ENCODE results near the gene GRID2IP. TPM values are rescaled to one million over a fixed set of nuclear protein-coding genes. Genes with fewer than 3 reads are reported as not detected.
A peak's percentile ranks its signal among the peaks of the same experiment; 100 is the strongest.

GRID2IP gene
- polyA plus RNA-seq, 3 donors, result 0.40 to 0.61 (median 0.57) TPM

DNA sequence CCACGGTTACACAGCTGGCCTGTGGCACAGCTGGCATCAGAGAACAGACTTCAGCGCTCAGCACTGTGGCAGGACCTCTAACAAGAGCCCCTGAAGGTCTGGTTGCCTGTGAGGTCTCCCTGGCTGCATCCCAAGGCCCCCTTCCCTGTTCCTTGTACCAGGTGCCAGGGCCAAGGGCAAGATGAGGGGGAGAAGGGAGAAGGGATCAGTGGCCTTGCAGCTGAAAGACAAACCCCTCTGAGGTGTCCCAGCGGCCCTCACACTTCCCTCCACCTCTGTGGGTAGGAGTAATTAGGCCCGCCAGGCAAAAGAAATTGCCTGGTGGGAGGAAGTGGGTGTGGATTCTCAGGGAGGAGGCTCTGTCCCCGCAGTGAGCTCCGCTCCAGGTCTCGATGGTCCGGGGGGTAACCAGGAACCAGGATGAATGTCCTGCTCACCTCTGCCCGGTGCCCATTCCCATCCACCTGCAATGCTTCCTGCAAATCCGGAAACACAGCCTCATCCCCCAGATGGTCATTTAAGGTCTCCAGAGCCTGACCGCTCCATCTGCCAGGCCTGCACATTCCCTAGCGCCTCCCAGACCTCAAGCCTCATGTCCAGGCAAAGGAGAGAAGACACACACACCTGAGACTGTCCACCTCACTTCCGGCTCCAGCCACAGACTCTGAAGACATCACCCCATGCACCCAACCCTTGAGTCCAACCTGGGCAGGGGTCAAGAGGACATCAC is 22.7 kb downstream of the GRID2IP start:
- DNase-seq (ENCODE audit: low read depth in 3 of 3, low spot score in 2 of 3), result no peak

DNA sequence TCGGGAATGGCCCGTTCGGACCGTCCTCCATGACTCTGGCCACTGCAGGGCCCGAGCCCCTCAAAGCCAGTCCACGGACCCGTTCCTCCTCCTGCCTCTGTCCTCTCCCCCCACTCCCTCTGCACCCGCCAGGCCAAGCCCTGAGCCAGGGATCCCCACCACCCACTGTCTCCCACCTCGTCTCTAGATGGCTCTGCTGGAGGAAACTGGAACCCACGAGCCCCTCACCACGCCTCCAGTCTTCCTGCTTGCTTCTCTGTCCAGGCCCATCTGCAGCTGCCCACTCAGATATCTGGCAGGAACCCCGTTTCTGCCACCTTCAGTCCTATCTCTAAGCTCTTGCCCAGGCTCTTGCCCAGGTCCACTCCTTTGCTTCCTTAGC is 24.3 kb downstream of the GRID2IP start:
- no peak for DNase-seq (ENCODE audit: low read depth in 3 of 3, low spot score in 2 of 3)

DNA sequence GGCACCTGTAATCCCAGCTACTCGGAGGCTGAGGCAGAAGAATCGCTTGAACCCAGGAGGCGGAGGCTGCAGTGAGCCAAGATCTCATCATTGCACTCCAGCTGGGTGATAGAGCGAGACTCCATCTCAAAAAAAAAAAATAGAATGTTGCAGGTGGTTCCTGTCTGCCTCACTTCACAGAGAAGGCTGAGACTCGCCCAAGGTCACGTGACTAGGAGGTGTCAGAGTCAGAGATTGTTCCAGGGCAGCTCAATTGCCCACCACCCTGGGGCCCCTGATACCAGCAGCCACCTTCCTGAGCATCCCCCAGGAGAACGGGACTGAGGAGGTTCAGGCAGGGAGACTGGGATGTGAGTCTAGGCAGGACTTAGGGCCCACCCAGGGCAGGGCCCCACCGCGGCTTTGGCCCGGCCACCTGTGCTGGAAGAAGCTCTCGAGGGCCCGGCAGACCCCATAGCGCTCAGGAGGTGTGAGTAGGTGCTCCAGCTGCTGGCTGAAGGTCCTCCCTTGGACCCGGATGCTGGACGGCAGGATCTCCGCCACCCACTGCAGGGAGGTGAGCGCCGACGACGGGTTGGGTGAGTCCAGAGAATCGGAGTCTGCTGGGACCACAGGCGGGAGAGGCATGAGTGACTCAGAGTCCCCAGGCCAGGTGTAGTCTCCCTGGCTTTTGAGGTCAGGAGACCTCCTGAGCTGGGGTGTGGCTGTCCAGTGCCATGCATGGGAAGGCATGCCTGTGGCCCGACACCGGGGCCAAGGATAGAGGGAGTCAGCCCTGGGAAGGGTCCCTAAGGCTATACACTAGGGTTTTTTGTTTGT is 30.9 kb downstream of the GRID2IP start:
- no peak for DNase-seq (ENCODE audit: low read depth in 3 of 3, low spot score in 2 of 3)

DNA sequence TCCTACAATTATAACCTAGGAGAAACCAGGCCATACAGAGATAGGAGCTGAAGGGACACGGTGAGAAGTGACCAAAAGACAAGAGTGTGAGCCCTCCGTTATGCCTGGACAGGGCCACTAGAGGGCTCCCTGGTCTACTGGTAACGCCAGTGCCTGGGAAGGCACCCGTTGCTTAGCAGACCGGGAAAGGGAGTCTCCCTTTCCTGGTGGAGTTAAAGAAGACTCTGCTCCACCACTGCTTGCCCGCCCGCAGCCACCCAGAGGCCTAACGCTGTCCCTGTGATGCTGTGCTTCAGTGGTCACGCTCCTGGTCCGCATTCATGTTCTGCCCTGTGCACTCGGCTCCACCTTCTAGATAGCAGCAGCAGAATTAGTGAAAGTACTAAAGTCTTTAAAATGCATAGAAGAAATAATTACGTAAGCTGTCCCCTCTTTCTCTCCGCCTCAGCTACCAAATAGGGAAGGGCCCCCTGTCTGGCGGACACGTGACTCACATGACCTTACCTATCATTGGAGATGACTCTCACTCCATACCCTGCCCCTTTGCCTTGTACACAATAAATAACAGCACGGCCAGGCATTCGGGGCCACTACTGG is 34.8 kb downstream of the GRID2IP start:
- DNase-seq (ENCODE audit: low read depth in 3 of 3, low spot score in 2 of 3), result peak; percentile 61 to 74 (median 63)

DNA sequence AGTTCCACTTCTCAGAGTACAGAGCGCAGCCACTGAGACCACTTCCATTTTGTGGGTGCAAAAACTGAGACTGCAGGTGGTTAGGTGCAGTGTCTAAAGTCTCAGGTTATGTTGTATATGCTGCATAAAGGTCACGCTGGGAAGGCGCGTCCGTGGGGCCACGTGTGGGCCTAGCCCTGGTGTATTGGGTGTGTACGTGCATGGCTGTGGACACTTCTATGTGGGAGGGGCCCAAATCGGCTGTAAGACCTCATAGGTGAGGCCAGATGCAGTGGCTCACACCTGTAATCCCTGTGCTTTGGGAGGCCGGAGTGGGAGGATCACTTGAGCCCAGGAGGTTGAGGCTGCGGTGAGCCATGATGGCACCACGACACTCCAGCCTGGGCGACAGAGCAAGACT is 37.7 kb downstream of the GRID2IP start:
- DNase-seq (ENCODE audit: low read depth in 3 of 3, low spot score in 2 of 3), result no peak

DNA sequence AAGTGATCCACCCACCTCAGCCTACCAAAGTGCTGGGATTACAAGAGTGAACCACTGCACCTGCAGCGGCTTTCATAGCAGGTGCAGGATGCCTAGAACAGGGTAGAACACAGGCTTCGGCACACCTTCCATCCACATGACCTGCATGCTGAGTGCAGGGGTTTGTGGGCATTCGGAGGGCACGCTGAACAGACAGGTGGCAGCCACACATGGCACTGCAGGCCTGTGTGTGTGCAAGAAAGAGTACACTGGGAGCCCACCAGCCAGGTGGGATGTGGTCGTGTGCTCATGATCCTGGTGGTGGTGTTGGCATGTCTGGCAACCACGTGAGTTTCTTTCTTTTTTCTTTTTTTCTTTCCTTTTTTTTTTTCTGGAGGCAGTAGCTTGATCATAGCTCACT is 38.4 kb downstream of the GRID2IP start:
- DNase-seq (ENCODE audit: low read depth in 3 of 3, low spot score in 2 of 3), result no peak

DNA sequence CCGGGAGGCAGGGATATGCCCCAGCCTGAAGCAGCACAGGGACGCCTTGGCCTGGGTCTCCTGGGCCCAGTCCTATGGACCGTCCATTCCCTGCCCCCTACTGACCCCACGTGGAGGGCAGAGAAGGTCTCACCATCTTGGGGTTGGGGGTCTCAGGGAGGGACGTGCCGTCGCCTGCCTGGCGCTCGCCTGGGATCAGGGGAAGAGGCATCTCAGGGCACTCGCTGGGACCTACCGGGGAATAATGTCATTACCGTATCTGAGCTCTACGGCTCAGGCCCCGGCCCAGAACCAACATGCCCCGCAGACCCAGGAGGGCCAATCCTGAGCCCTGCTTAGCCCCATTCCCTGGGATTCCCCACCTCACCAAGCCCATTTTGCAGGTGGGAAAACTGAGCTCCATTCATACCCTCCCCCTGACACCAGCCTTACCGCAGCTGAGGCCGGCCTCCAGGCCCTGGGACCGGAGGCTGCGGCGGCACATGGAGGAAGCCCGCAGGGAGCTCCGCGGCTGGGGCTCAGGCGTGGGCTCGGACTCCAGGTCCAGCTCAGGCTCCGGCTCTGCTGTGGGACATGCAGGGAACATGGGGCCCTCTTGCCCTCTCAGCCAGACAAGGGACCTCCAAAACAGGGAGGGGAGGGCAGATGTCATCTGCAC is 40.7 kb downstream of the GRID2IP start:
- DNase-seq (ENCODE audit: low read depth in 3 of 3, low spot score in 2 of 3), result no peak

DNA sequence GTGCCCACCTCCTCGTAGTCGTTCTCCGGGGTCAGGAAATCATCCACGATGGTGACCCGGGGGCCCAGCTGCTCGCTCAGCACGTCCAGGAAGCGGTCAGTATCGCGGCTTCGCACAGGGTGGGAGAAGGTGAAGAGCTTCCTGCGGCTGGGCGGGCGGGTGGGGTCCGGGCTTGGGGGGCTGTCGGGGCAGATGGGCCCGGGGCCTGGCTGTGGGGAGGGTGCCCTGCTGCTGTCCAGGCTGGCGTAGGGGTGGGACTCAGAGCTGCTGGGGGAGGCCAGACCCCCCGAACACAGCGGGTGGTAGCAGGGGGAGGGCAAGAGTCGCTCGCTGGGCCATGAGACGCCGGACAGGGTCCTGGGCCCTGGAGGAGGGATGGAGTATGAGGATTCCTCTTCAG is 42.3 kb downstream of the GRID2IP start:
- no peak for DNase-seq (ENCODE audit: low read depth in 3 of 3, low spot score in 2 of 3)

DNA sequence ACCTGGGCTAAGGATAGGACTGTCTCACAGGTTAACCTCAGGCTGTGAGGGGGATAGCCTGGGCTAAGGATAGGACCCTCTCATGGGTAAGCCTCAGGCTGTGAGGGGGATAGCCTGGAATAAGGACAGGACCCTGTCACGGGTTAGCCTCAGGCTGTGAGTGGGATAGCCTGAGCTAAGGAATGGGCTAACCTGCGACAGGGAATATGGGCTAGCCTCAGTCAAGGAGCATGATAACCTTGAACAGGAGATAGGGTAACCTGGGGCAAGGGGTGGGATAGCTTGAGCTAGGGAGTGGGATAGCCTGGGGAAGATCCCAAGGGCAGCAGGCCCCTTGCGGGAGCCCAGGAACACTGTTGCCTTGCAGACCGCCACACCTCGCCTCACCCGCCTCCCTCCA is 42.7 kb downstream of the GRID2IP start:
- DNase-seq (ENCODE audit: low read depth in 3 of 3, low spot score in 2 of 3), result no peak

DNA sequence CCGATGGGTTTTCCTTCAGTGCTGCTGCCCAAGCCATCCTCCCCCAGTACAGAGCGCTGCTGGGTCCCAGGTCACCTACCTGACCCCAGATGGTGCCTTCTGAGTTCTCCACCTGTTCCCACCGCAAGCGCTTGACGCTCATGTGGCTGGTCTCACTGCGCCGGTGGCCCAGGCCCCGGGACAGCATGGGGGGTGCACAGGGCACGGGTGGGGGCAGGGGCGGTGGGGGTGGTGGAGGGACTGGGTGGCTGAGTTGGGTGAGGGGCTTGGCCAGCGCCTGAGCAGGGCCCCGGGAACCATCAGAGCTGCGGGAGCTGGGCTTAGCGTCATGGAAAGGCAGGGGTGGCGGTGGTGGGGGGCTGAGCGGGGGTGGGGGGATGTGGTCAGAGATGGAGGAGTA is 43.4 kb downstream of the GRID2IP start:
- DNase-seq (ENCODE audit: low read depth in 3 of 3, low spot score in 2 of 3), result no peak

DNA sequence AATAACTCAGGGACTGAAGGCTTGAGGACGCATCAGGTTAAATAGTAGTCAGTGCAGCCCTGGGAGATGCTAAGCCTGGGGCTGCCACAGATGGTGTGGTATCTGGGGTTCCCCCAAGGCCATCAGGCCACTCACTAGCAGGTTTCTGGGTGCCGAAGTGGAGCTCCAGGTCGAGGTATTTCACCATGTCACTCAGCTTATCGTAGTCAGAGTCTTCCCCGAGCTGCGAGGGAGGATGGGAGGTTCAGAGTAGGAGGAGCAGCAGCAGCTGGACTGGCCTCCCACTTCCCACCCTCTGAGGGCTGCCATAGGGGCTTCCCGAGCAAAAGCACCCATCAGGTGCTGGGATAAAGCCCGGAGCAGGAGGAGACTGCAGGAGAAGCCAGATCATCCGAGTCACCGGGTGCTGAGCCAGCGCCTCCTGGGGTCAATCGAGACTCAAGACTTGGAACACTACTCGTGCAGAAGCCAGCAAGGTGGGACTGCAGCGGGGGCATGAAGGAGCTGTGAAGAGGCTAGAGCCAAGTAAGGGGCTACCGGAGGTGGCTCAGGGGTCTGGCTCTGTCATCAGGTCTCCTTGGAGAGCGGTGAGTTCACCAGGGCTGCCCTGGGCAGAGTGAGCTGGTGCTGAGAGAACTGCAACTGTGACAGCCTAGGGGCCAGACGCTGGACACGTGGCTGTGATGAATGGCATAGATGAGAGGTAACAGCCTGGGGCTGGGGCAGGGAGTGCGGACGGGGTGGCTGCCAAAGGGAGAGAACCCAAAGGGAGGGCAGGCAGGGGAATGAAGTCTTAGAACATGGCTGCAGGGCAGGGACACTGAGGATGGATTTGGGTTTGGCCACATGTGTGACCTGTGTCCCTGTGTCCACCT is 45.3 kb downstream of the GRID2IP start:
- DNase-seq (ENCODE audit: low read depth in 3 of 3, low spot score in 2 of 3), result no peak

DNA sequence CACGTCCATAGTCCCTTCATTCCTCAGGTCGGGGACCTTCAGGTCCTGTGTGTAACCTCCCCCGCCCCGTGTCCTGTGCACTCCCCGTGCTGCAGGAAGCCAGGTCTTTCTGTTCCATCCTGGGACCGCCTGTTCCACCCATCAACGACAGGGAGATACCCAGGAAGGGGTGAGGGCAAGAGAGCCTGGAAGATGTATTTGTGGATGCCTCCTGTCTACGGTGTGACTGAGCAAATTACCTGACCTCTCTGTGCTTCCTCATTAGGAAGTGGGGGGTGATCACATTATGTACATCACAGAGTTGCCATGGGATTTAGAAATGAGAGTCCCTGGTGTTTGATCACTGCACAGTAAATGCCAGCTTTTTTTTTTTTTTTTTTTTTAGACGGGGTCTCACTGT is 46.3 kb downstream of the GRID2IP start:
- DNase-seq (ENCODE audit: low read depth in 3 of 3, low spot score in 2 of 3), result no peak

DNA sequence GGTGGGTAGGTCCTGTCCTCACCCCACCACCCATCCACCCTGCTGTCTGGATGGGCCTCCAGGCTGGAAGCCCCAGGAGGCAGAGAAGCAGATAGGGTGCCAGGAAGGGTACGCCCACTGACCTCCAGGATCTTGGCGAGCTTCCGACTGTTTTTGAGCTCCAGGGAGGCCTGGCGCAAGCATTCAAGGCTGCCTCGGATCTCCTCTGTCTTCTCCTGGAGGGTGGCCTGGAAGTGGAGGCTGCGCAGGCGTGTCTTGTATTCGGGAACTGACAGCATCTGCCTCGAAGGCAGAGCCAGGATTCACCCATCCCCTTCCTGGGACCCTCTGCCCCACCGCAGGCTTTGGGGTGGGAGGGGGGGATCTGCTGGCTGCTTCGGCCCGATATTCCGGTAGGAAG is 48.4 kb downstream of the GRID2IP start:
- DNase-seq (ENCODE audit: low read depth in 3 of 3, low spot score in 2 of 3), result no peak

DNA sequence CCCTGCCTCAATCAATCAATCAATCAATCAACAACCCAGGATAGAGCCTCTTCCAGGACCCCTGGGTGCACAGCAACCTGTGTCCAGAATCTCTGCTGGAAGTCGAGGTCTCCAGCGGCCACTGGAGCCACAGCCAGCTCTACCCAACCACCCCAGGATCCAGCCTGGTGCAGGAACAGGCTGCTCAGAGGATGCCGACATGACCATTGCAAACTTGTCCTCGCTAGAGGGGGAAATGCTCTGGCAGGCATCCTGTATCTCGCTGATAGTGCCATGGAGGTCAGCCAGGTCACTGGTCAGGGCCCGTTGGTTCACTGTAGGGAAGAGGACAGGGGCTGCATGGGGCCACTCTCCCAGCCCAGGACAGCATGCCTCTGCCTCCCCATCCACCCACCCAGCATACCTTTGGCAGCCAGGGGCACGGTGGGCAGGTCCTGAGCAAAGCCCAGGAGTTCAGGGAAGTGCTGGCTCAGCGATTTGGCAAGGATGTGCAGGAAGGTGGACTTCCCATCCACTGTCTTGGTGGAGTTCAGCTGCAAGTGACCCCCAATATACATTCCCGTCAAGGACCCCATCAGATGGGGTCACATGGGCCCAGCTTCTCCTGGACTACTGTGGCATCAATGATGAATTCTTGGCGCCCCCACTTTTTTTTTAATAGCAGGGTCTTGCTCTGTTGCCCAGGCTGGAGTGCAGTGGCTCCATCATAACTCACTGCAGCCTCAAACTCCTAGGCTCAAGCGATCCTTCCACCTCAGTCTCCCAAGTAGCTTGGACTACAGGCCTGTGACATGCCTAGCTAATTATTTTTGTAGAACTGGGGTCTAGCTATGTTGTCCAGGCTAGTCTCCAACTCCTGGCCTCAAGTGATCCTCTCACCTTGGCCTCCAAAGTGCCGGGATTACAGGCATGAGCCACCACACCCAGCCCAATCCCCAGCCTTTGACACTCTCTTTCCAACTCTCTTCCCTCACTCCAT is 49.4 kb downstream of the GRID2IP start:
- no peak for DNase-seq (ENCODE audit: low read depth in 3 of 3, low spot score in 2 of 3)

DNA sequence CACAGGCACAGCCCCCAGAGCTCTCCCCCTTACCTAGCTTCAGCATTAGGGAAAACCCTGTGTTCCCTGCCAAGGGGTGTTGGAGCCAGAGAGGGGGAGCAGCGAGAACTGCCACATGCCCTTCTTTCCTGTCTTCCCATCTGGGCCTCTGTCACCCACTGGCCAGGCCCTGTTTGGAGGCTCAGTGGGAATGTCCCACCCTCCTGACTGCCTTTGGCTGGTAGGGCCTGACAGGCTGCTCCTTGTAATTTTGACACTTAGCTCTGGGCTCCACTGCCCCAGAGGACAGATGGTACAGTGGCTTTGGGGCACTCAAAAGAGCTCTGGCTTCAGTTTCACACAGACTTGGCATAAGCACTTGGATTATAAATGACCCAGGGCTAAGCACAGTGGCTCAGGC is 50.6 kb downstream of the GRID2IP start:
- no peak for DNase-seq (ENCODE audit: low read depth in 3 of 3, low spot score in 2 of 3)

DNA sequence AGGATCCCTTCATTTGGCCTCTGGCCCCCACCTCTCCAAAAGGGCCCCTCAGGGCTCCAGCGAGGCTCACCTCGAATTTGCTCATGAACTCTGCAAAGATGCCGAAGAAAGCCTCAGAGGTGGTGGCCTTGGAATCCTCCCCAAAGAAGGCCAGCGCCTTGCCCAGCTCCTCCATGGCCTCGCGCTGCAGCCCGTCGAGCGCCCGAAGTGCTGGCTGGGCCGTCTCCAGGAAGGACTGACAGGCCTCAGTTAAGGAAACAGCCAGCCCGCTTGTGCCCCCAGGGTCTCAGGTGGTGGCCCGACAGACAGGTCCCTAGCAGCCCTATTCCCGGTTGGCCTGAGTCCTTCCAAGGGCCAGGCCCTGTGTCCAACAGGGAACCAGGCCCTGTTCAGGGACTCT is 53.3 kb downstream of the GRID2IP start:
- DNase-seq (ENCODE audit: low read depth in 3 of 3, low spot score in 2 of 3), result no peak

DNA sequence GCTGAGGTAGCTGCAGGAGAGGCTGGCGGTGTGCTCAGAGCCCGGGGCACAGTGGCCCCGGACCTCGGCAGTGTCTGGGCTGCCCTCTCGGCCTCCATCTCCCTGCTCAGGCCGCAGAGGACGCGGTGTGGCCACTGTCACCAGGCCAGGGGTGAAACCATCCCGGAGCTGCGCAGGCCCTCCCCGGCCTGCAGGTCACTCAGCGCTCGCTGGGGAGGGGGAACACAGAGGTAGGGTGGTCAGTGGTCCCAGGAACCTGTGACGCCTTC is 53.7 kb downstream of the GRID2IP start:
- no peak for DNase-seq (ENCODE audit: low read depth in 3 of 3, low spot score in 2 of 3)

DNA sequence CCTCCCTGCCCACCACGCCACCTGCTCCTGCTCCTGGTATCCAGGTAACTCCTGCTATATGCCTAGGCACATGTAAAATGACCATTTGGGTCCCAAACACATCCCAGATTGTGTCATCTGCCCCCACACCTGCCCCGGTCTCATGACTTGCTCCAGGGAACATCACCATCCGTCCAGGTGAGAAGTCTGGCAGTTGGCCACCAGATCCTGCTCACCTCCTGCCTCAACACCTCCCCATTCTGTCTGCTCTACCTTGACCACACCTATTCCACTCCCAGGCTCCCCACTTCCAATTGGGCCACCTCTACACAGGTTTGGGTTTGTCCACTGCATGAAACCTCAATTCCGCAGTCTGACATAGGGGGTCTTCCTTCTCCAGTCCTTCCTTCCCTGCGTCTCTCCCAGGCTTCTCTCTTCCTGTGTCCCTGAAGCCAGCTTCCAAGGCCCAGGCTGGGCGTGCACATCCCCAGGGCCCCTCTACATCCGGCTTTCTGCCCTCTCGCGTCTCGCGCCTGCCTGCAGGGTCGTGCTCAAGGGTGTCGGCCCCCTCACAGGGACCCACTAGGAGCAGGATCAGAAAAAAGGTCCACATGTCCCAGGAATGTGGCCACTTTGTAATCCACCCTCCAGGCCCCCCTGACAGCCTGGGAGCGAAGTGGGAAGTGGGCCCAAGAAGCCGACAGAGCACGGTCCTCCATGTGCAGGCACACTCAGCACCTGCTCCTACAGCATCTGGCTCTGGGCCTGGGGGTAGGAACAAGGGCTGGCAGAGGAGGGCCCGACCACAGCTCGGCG is 54.2 kb downstream of the GRID2IP start:
- DNase-seq (ENCODE audit: low read depth in 3 of 3, low spot score in 2 of 3), result no peak

All from right renal cortex interstitium (tissue), 3 donors.